ENCODE data around the gene RPS6KA2. TPM values are rescaled to one million over a fixed set of nuclear protein-coding genes. Genes with fewer than 3 reads are reported as not detected.

Gene RPS6KA2
- total RNA-seq, 2 experiments from 2014 or later = 3.8 to 4.2 TPM

DNA sequence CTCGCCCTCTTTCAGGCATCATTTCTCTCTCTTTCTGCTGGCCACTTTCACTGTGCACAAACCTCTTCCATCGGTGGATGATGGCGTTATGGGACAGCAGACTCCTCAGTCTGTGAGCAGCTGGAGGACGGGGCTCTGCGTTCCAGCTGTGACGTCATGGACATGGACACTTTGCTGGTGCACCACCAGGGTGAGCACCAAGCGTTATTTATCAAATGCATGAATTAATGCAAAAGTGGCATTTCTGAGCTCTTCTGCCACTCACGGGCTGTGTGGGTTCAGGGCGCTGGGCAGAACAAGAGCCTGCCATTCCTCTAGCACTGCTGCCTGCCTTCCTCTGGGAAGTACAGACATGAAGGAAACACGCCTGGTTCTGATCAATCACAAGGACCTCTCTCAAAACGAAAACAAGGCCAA lies 161.4 kb downstream of the RPS6KA2 start:
- Mint-ChIP-seq H3K36me3 (no peaks in the 10 kb centered on the region), H3K9me3 (no peaks in the 10 kb centered on the region), H3K27ac (no peak overlapping the region), H3K27me3 (no peaks in the 10 kb centered on the region), H3K4me3 (no peak overlapping the region), H3K4me1 (no peaks in the 10 kb centered on the region)
- no peak for DNase-seq

- no peak overlapping the region for H3K4me3 Mint-ChIP-seq
- DNase-seq = no peak
- no peaks in the 10 kb centered on the region for H3K4me1 Mint-ChIP-seq
- no peak overlapping the region for H3K27ac Mint-ChIP-seq
- H3K9me3 Mint-ChIP-seq = no peaks in the 10 kb centered on the region
- no peaks in the 10 kb centered on the region for H3K27me3 Mint-ChIP-seq
- H3K36me3 Mint-ChIP-seq = no peaks in the 10 kb centered on the region
Observed at GRCh38 chr6:166465003-166465399, 162.1 kb downstream of the RPS6KA2 start.

GRCh38 chr6:166464068-166465002 lies 162.7 kb downstream of the RPS6KA2 start:
- H3K4me3 Mint-ChIP-seq = no peak overlapping the region
- peaks cover under 1% of the 10 kb centered on the region for H3K36me3 Mint-ChIP-seq
- DNase-seq = no peak
- H3K27me3 Mint-ChIP-seq = no peaks in the 10 kb centered on the region
- H3K9me3 Mint-ChIP-seq = no peaks in the 10 kb centered on the region
- H3K27ac Mint-ChIP-seq = no peak overlapping the region
- no peaks in the 10 kb centered on the region for H3K4me1 Mint-ChIP-seq

DNA sequence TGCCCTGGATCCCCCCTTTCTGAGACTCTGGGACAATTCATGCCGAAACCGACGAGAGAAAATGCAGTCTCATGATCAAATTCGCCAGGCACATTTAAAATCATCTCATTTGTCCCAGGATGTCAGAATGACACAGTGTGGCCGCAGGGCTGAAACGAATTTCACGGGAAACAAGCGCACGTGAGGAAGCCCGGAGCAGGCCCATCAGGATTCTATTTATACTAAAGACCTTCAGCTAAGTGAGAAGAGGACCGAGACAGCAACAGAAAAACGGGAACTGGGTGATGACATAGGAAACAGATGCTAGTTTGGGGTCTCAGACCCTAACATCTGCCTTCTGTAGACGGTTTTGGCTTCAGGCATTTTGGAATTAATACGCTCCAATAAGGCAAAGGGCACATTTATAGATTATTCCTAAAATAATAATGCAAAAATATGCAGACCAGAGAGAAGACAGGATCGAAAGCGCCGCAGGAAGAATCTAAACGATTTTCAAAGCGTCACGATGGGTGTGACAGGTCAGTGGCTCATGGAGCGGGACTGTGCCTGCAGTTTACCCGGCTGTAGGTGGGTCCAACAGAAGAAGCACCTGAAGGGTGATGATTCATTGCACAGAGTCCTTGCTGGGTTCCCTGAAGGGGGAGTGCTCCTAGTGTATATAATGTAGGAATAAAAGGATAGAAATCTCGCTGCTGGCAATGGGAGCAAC lies 163.5 kb downstream of the RPS6KA2 start:
- Mint-ChIP-seq H3K9me3 (no peaks in the 10 kb centered on the region), H3K4me1 (no peaks in the 10 kb centered on the region), H3K27ac (no peak overlapping the region), H3K4me3 (no peak overlapping the region), H3K36me3 (peaks cover 2% of the 10 kb centered on the region), H3K27me3 (no peaks in the 10 kb centered on the region)
- DNase-seq = no peak

GRCh38 chr6:166462461-166463135 lies 164.5 kb downstream of the RPS6KA2 start:
- Mint-ChIP-seq H3K36me3 (peaks cover 6% of the 10 kb centered on the region), H3K4me1 (no peaks in the 10 kb centered on the region), H3K9me3 (peaks cover 6% of the 10 kb centered on the region), H3K4me3 (no peak overlapping the region), H3K27me3 (no peaks in the 10 kb centered on the region), H3K27ac (no peak overlapping the region)
- no peak for DNase-seq

GRCh38 chr6:166461821-166462460 lies 165.1 kb downstream of the RPS6KA2 start:
- Mint-ChIP-seq H3K27me3 (no peaks in the 10 kb centered on the region), H3K4me1 (no peaks in the 10 kb centered on the region), H3K4me3 (no peak overlapping the region), H3K36me3 (peaks cover 6% of the 10 kb centered on the region), H3K27ac (no peak overlapping the region), H3K9me3 (peaks cover 7% of the 10 kb centered on the region)
- DNase-seq = no peak

DNA sequence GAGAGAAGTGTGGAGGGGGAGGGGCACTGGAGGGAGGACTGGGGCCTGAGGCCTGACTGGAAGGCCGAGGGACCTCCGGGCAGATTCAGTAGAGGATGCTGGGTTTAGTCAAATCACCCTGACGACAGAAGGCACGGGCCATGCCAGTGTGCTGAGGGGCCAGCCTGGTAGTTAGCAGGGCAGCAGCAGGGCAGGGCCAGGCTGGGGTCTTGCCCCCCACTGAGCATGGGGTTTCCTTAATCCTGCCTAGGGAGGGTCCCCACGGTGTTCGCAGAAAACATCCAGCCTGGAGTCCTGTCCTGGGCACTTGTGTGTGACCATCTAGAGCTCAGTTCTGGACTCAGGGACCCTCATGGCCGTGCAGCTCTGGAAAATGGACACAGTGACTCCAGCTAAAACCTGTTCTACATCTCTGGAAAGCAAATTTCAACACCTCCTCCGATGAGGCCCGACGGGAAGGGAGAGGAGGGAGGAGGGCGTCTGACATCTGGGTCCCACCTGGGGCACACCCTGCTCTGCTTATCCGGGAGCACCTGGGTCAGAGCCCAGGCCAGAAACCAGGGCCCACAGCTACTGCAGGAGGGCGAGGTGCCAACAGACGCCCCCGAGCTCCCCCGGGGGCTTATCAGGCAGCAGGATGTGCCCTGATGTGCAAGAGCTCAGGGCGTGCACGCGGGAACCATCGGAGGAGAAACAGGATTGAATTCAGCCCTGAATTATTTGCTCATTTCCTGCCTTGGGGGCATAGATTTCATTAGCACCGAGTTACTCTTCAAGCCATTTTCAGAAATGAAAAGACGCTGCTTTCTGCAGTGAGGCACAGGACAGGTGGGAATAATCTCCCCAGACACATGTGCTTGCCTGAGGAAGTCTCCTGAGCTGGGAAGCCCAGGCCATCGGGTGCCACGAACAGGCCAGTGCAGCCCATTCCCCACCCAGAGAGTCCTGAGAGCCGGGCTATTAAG lies 166.3 kb downstream of the RPS6KA2 start:
- Mint-ChIP-seq H3K9me3 (peaks cover 7% of the 10 kb centered on the region), H3K4me3 (no peak overlapping the region), H3K4me1 (peaks cover 4% of the 10 kb centered on the region), H3K36me3 (peaks cover 6% of the 10 kb centered on the region), H3K27ac (peak overlapping the region; percentile 42), H3K27me3 (no peaks in the 10 kb centered on the region)
- DNase-seq = no peak

DNA sequence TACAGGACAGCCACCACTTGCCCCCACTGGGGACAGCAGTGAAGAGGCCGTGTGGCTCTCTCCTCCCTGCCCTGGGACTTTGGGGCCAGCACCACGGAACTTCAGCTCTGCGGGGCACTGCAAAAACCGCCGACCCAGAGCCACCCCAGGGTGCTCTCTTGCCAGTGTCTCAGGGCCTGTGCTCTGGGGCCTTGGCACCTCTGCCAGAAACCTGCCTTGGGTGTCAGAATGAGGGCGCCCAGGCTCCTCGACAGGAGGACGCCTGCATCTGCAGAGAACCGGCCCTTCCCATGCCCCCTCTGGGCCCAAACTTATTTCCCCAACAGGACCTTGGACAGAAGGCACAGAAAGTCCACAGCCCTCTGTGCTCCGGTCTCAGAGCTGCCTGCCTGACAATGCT lies 167.1 kb downstream of the RPS6KA2 start:
- H3K27me3 Mint-ChIP-seq = no peaks in the 10 kb centered on the region
- peaks cover 6% of the 10 kb centered on the region for H3K36me3 Mint-ChIP-seq
- H3K4me1 Mint-ChIP-seq = peaks cover 4% of the 10 kb centered on the region
- no peak overlapping the region for H3K27ac Mint-ChIP-seq
- H3K4me3 Mint-ChIP-seq = no peak overlapping the region
- peaks cover 7% of the 10 kb centered on the region for H3K9me3 Mint-ChIP-seq
- no peak for DNase-seq

DNA sequence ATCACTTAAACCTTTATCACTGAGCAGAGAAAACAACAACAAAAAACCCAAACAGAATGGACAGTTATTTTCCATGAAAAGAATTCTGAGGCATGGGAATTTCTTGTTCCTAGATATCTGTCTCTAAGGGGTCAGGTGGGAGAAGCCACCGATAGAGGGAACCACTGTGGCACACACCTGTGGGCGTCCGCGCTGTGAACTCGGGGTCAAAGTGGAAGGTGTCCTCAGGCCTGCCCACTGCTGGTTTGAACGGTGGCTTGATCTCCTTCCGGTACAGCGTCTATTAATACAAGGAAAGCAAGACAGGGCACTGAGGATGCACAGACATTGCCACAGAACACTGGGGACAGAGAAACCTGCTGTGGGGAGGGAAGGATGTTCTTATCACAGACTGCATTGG lies 167.8 kb downstream of the RPS6KA2 start:
- no peak overlapping the region for H3K27ac Mint-ChIP-seq
- no peak for DNase-seq
- H3K27me3 Mint-ChIP-seq = no peaks in the 10 kb centered on the region
- peaks cover 6% of the 10 kb centered on the region for H3K36me3 Mint-ChIP-seq
- H3K4me3 Mint-ChIP-seq = no peak overlapping the region
- peaks cover 4% of the 10 kb centered on the region for H3K4me1 Mint-ChIP-seq
- peaks cover 7% of the 10 kb centered on the region for H3K9me3 Mint-ChIP-seq

- H3K4me1 Mint-ChIP-seq = peaks cover 4% of the 10 kb centered on the region
- no peak overlapping the region for H3K27ac Mint-ChIP-seq
- H3K4me3 Mint-ChIP-seq = no peak overlapping the region
- H3K36me3 Mint-ChIP-seq = peaks cover 6% of the 10 kb centered on the region
- no peaks in the 10 kb centered on the region for H3K27me3 Mint-ChIP-seq
- peaks cover 7% of the 10 kb centered on the region for H3K9me3 Mint-ChIP-seq
- DNase-seq = no peak
Observed at GRCh38 chr6:166456395-166457156, 170.5 kb downstream of the RPS6KA2 start.

- Mint-ChIP-seq H3K4me3 (no peak overlapping the region), H3K27me3 (no peaks in the 10 kb centered on the region), H3K4me1 (peaks cover 4% of the 10 kb centered on the region), H3K27ac (no peak overlapping the region), H3K9me3 (peaks cover 7% of the 10 kb centered on the region), H3K36me3 (peaks cover 6% of the 10 kb centered on the region)
- DNase-seq = no peak
Observed at GRCh38 chr6:166454692-166455515, 172.1 kb downstream of the RPS6KA2 start.

GRCh38 chr6:166453651-166454050 lies 173.4 kb downstream of the RPS6KA2 start:
- peaks cover 4% of the 10 kb centered on the region for H3K36me3 Mint-ChIP-seq
- H3K27ac Mint-ChIP-seq = no peak overlapping the region
- peaks cover 4% of the 10 kb centered on the region for H3K4me1 Mint-ChIP-seq
- H3K27me3 Mint-ChIP-seq = no peaks in the 10 kb centered on the region
- no peak for DNase-seq
- H3K9me3 Mint-ChIP-seq = peaks cover 7% of the 10 kb centered on the region
- H3K4me3 Mint-ChIP-seq = no peak overlapping the region

Data from activated naive CD8-positive, alpha-beta T cell treated with anti-CD3 and anti-CD28 coated beads for 36 hours (primary cell).